Panc1 (cell line): ENCODE measurements around the gene LINC01488. TPM values are rescaled to one million over a fixed set of nuclear protein-coding genes. Genes with fewer than 3 reads are reported as not detected.

ENCODE experiments used
- ATAC-seq: fragments of 200-7000 bp; cut with Tn5 transposase; 2 replicates; pipeline ENCODE4 v1.9.1; 2020; ENCODE audit warnings: mild to moderate bottlenecking, moderate library complexity
- BruUV-seq: library from RNA; stranded (reverse); fragments of 400-500 nt; replicated peaks from 2 replicates; lab custom pipeline; 2021; lab: Mats Ljungman, UMichigan
- CTCF ChIA-PET: fragments of 300-600 bp; sonication (Branson Sonifier 250); formaldehyde crosslinking; loops from one replicate; lab custom pipeline; 2022; ENCODE audit warnings: antibody characterized with exemption; lab: Charles Lee
- POLR2A ChIA-PET: fragments of 300-600 bp; sonication (Branson Sonifier 250); formaldehyde crosslinking; loops from one replicate; lab custom pipeline; 2022; ENCODE audit warnings: antibody characterized with exemption; lab: Charles Lee
- DNase-seq: peaks from one replicate; pipeline ENCODE4 v3.0.0-alpha.2; 2010; ENCODE audit warnings: low read depth, low spot score
- H3K27ac ChIP-seq: 2 replicates; pipeline ENCODE4 v1.5.1; 2011; ENCODE audit warnings: mild to moderate bottlenecking, low read length, inconsistent platforms
- H3K27me3 ChIP-seq: fragments of 200-500 bp; sonication (Bioruptor generic); 2 replicates; pipeline ENCODE4 v1.6.0; 2014; ENCODE audit warnings: low read length, inconsistent platforms; ENCODE audit not compliant: control insufficient read depth, insufficient read depth
- H3K36me3 ChIP-seq: fragments of 200-500 bp; sonication (Bioruptor generic); 2 replicates; pipeline ENCODE4 v1.5.1; 2014; ENCODE audit warnings: inconsistent platforms, mild to moderate bottlenecking, low read length, moderate library complexity; ENCODE audit not compliant: control insufficient read depth, insufficient read depth
- H3K4me1 ChIP-seq: 2 replicates; pipeline ENCODE4 v1.5.1; 2011; ENCODE audit warnings: inconsistent platforms, mild to moderate bottlenecking, low read length, moderate library complexity; ENCODE audit not compliant: control insufficient read depth, insufficient read depth
- H3K4me3 ChIP-seq, 2 experiments: 2 replicates each; pipeline ENCODE4 v1.5.1; 2011 to 2012; ENCODE audit warnings: low read depth in 2 of 2, low read length in 2 of 2, mild to moderate bottlenecking in 2 of 2, inconsistent platforms in 1 of 2, moderate library complexity in 1 of 2
- H3K9me3 ChIP-seq: fragments of 200-500 bp; sonication (Bioruptor generic); 2 replicates; pipeline ENCODE4 v1.5.1; 2014; ENCODE audit warnings: low read depth, mild to moderate bottlenecking, inconsistent platforms, low read length, moderate library complexity; ENCODE audit not compliant: control insufficient read depth, insufficient read depth
- CTCF ChIP-seq: fragments of 450-650 bp; IDR thresholded peaks from 2 replicates; pipeline ENCODE4 v1.5.1; 2017; ENCODE audit warnings: mild to moderate bottlenecking
- POLR2AphosphoS5 ChIP-seq: IDR thresholded peaks from 2 replicates; pipeline ENCODE4 v1.6.1; 2012; ENCODE audit warnings: mild to moderate bottlenecking, low read depth, low read length, moderate library complexity
- REST ChIP-seq, 2 experiments: IDR thresholded peaks; 2 replicates each; pipeline ENCODE4 v1.6.1; 2011 to 2012; ENCODE audit warnings: low read depth in 2 of 2, control low read depth in 1 of 2, low read length in 1 of 2, mild to moderate bottlenecking in 1 of 2, moderate library complexity in 1 of 2; ENCODE audit not compliant: insufficient read depth in 1 of 2
- SIN3A ChIP-seq: IDR thresholded peaks from 2 replicates; pipeline ENCODE4 v1.6.1; 2012; ENCODE audit warnings: low read depth, mild to moderate bottlenecking, low read length, moderate library complexity, borderline replicate concordance; ENCODE audit not compliant: insufficient read depth
- TCF7L2 ChIP-seq: IDR thresholded peaks from 2 replicates; pipeline ENCODE4 v1.6.1; 2011; ENCODE audit warnings: mild to moderate bottlenecking, low read depth, low read length, inconsistent platforms
- in situ Hi-C: cut with HindIII; loops from 2 replicates; pipeline ENCODE4 v1.10.0; 2016; ENCODE audit warnings: low sequenced_read_pairs, low pct_unique_long_range_greater_than_20kb
- intact Hi-C: fragments of 100-400 bp; cut with micrococcal nuclease; formaldehyde crosslinking; loops from one replicate; pipeline ENCODE4 v1.10.0; 2022; ENCODE audit not compliant: unreplicated experiment
- total RNA-seq: library from RNA; stranded (reverse); gene quantifications from one replicate; pipeline ENCODE4 v1.2.1, GENCODE V29; 2021; ENCODE audit not compliant: unreplicated experiment

The LINC01488 gene
- total RNA-seq, 1 experiment from 2014 or later: not detected

GRCh38 chr11:69488543-69488940, 7.1 kb downstream of the LINC01488 start:
- no peak overlapping the region for H3K4me3 ChIP-seq
- peaks cover 9% of the 10 kb centered on the region; the same call in 1 of the 2 replicates for H3K4me1 ChIP-seq
- no TSS peak for BruUV-seq
- ChIA-PET POLR2A (interaction anchor here (0.6 kb wide), 1 partner anchor 45 kb away, joined by 3 read pairs; no protein-coding TSS in a partner anchor), CTCF (interaction anchor here (0.6 kb wide), 1 partner anchor 14 kb away, joined by 4 read pairs; no protein-coding TSS in a partner anchor)
- H3K9me3 ChIP-seq: no peaks in the 10 kb centered on the region
- DNase-seq (no peak), ATAC-seq (no peak)
- H3K36me3 ChIP-seq: no peaks in the 10 kb centered on the region
- H3K27me3 ChIP-seq: no peaks in the 10 kb centered on the region
- in situ Hi-C loops (no loop called here), intact Hi-C loops (no loop called here)
- TF ChIP-seq SIN3A: no peak
- H3K27ac ChIP-seq: no peak overlapping the region

GRCh38 chr11:69489031-69489745, 7.7 kb downstream of the LINC01488 start:
- in situ Hi-C loops (no loop called here), intact Hi-C loops (no loop called here)
- Histone ChIP-seq H3K27ac (no peak overlapping the region), H3K9me3 (no peaks in the 10 kb centered on the region), H3K4me1 (peaks cover 9% of the 10 kb centered on the region; the same call in 1 of the 2 replicates), H3K4me3 (no peak overlapping the region), H3K36me3 (no peaks in the 10 kb centered on the region), H3K27me3 (no peaks in the 10 kb centered on the region)
- ChIA-PET CTCF (interaction anchor here (0.6 kb wide), 1 partner anchor 14 kb away, joined by 4 read pairs; no protein-coding TSS in a partner anchor), POLR2A (interaction anchor here (0.6 kb wide), 1 partner anchor 45 kb away, joined by 3 read pairs; no protein-coding TSS in a partner anchor)
- no TSS peak for BruUV-seq
- TF ChIP-seq CTCF (no peak), TCF7L2 (no peak), REST (IDR thresholded peaks at IDR 0.05; ENCODE audit: insufficient read depth in 1 of 2, low read depth in 2 of 2, low read length in 1 of 2) (no peak), SIN3A (no peak), POLR2AphosphoS5 (no peak)
- no peak for DNase-seq
- ATAC-seq: no peak
